Body of pancreas (tissue), 4 donors: ENCODE measurements around the gene MAEA.

ENCODE experiments used
- POLR2A ChIP-seq, 3 donors: fragments of 450-650 bp; IDR thresholded peaks; one replicate each; pipeline ENCODE4 v1.6.1; 2016; ENCODE audit warnings: antibody characterized with exemption in 3 of 3, mild to moderate bottlenecking in 2 of 3
- TF ChIP-seq, protein P1 (sequence below), 7 experiments: fragments of 450-650 bp in 4 of 7; fragments of 200-600 bp in 3 of 7; sonication (generic) in 3 of 7; IDR thresholded peaks; one replicate each; pipeline ENCODE4 v1.5.1; 2016 to 2019; ENCODE audit warnings: antibody characterized with exemption in 7 of 7

DNA sequence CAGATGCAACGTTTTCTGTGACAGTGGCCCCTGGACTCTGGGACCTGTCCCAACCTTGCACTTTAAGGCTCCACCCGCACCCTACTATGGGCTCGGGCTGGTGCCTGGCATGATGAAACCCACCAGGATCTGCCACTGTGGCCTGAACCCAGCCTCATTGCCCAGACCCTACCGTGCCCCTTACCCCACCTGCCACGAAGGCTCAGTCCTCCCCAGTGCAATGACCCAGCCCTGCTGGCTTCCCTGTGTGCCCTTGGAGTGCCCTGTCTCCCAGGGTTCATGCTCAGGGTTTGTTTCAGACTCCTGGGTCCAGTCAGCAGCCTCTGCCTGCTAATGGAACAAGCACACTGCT, 60.5 kb downstream of the MAEA start:
- no peak for TF ChIP-seq POLR2A (IDR thresholded peaks at IDR 0.05)
- TF ChIP-seq, protein P1, sequence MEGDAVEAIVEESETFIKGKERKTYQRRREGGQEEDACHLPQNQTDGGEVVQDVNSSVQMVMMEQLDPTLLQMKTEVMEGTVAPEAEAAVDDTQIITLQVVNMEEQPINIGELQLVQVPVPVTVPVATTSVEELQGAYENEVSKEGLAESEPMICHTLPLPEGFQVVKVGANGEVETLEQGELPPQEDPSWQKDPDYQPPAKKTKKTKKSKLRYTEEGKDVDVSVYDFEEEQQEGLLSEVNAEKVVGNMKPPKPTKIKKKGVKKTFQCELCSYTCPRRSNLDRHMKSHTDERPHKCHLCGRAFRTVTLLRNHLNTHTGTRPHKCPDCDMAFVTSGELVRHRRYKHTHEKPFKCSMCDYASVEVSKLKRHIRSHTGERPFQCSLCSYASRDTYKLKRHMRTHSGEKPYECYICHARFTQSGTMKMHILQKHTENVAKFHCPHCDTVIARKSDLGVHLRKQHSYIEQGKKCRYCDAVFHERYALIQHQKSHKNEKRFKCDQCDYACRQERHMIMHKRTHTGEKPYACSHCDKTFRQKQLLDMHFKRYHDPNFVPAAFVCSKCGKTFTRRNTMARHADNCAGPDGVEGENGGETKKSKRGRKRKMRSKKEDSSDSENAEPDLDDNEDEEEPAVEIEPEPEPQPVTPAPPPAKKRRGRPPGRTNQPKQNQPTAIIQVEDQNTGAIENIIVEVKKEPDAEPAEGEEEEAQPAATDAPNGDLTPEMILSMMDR (IDR thresholded peaks at IDR 0.05): no peak
